ENCODE measurements around the gene SLC9B2. TPM values are rescaled to one million over a fixed set of nuclear protein-coding genes. Genes with fewer than 3 reads are reported as not detected.

Gene SLC9B2
- total RNA-seq, 2 experiments from 2014 or later: 25.6 to 29.6 TPM

DNA sequence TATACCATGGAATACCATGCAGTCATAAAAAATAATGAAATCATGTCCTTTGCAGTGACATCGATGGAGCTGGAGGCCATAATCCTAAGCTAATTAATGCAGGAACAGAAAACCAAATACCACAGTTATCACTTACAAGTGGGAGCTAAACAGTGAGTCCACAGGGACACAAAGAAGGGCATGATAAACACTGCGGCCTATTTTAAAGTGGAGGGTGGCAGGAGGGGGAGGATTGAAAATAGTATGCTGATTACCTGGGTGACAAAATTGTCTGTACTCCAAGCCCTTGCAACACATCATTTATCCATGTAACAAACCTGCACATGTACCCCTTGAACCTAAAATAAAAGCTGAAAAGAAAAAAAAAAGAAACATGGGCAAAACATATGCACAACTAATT, 40.4 kb downstream of the SLC9B2 start:
- POLR2A ChIA-PET: no interaction called here

DNA sequence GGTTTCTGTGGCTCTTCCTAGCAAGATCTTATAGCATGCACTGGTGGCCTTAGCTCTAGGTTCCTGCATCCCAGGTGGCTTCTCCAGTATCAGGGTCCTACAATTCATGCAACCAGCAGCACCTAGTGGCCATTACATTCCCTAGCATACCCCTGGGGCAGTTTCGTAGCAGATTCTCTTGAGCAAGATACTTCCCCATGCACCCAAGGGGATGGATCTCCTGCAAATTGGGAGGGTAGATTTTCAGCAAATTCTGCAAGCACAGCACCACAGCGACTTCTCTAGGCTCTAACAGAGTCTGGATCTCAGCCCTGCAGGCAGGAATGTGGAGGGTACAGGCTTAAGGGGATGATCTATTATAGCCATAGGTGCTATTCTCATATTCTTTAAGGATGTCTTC, 44.0 kb downstream of the SLC9B2 start:
- H3K27ac Mint-ChIP-seq: no peak overlapping the region
- POLR2A ChIA-PET: no interaction called here

More for the DNA sequence above, 40.4 kb downstream of the SLC9B2 start:
- no peak overlapping the region for H3K27ac Mint-ChIP-seq
- H3K9me3 Mint-ChIP-seq: no peaks in the 10 kb centered on the region
- H3K4me3 Mint-ChIP-seq: no peak overlapping the region
- H3K36me3 Mint-ChIP-seq: peaks cover 20% of the 10 kb centered on the region
- no peak for DNase-seq
- no peaks in the 10 kb centered on the region for H3K27me3 Mint-ChIP-seq
- H3K4me1 Mint-ChIP-seq (ENCODE audit: low read depth): no peaks in the 10 kb centered on the region
- intact Hi-C loops (cut with micrococcal nuclease): no loop called here
- CTCF ChIA-PET: interaction anchor here (0.7 to 2.0 kb wide), 2 partner anchors 10 to 56 kb away, joined by 4 read pairs; no protein-coding TSS in a partner anchor

DNA sequence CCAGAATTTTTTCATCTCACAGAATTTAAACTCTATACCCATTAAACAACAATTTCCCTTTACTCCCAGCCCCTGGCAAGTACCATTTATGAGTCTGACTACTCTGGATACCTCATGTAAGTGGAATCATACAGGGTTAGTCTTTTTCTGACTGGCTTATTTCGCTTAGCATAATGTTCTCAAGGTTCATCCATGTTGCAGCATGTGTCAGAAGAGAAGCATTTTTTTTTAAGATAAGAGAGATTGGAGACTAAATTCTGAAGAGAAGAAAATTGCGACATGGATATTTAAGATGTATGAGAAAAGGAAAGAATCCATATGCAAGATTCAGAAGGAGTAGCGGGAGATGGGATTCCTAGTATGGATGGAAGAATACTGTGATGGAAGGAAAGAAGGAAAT, 45.8 kb downstream of the SLC9B2 start:
- H3K4me3 Mint-ChIP-seq: no peak overlapping the region

More for the DNA sequence above, 44.0 kb downstream of the SLC9B2 start:
- H3K4me3 Mint-ChIP-seq: no peak overlapping the region
- no peaks in the 10 kb centered on the region for H3K27me3 Mint-ChIP-seq
- CTCF ChIA-PET: interaction anchor here (1.2 to 1.5 kb wide), 3 partner anchors 14 to 59 kb away, joined by 5 to 7 read pairs (median 7); partner anchors contain the start of gene SLC9B2
- intact Hi-C loops (cut with micrococcal nuclease): no loop called here
- peaks cover 24% of the 10 kb centered on the region for H3K36me3 Mint-ChIP-seq
- DNase-seq: no peak
- H3K9me3 Mint-ChIP-seq: no peaks in the 10 kb centered on the region
- H3K4me1 Mint-ChIP-seq (ENCODE audit: low read depth): no peaks in the 10 kb centered on the region

DNA sequence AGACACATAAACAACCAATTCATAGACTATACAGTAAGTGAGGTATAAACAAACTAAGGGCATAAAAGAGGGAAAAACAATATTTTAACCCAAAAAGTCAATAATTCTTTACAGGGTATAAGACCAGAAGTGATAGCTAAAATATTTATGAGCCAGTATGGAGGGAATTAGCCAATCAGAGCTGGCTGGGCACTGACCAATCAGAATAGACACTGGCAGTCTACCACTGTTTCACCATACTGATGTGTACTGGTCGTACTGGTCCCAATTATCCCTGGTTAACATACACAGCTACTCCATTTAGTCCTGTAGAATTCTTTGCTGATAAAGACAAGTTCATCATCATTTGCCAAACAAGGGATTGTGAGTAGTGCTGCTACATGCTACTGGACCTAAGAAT, 47.3 kb downstream of the SLC9B2 start:
- ChIA-PET CTCF (interaction anchor here (1.1 kb wide), 1 partner anchor 62 kb away, joined by 3 read pairs; no protein-coding TSS in a partner anchor), POLR2A (interaction anchor here (1.2 kb wide), 1 partner anchor 213 kb away, joined by 3 read pairs; no protein-coding TSS in a partner anchor)
- peaks cover 17% of the 10 kb centered on the region for H3K36me3 Mint-ChIP-seq
- H3K27me3 Mint-ChIP-seq: no peaks in the 10 kb centered on the region
- DNase-seq: no peak
- no peaks in the 10 kb centered on the region for H3K9me3 Mint-ChIP-seq
- H3K4me1 Mint-ChIP-seq (ENCODE audit: low read depth): peaks cover 7% of the 10 kb centered on the region
- no peak overlapping the region for H3K27ac Mint-ChIP-seq
- H3K4me3 Mint-ChIP-seq: no peak overlapping the region
- intact Hi-C loops (cut with micrococcal nuclease): no loop called here

More for the DNA sequence above, 45.8 kb downstream of the SLC9B2 start:
- POLR2A ChIA-PET: no interaction called here
- Mint-ChIP-seq H3K9me3 (no peaks in the 10 kb centered on the region), H3K36me3 (peaks cover 18% of the 10 kb centered on the region), H3K4me1 (ENCODE audit: low read depth) (peaks cover 5% of the 10 kb centered on the region), H3K27ac (no peak overlapping the region), H3K27me3 (no peaks in the 10 kb centered on the region)
- CTCF ChIA-PET: no interaction called here
- intact Hi-C loops (cut with micrococcal nuclease): no loop called here
- DNase-seq: no peak

DNA sequence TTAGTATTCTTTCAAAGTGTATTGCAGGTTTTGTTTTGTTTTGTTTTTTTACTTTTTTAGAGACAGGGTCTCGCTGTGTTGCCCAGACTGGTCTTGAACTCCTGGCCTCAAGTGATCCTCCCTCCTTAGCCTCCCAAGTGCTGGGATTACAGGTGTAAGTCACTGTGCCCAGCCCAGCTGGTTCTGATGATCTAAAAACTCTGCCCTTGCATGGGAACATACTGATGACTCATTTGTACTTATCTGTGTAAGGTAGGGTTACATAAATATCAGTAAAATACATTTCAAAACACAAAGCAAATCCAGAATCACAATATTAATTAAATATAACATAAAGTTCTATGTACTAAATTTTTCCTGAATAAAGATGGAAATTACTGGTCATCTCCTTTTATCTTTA, 49.7 kb downstream of the SLC9B2 start:
- POLR2A ChIA-PET: no interaction called here
- Mint-ChIP-seq H3K4me1 (ENCODE audit: low read depth) (peaks cover 7% of the 10 kb centered on the region), H3K27ac (no peak overlapping the region), H3K9me3 (no peaks in the 10 kb centered on the region), H3K36me3 (peaks cover 21% of the 10 kb centered on the region), H3K27me3 (no peaks in the 10 kb centered on the region), H3K4me3 (no peak overlapping the region)
- no peak for DNase-seq
- intact Hi-C loops (cut with micrococcal nuclease): no loop called here
- CTCF ChIA-PET: interaction anchor here (0.7 kb wide), 1 partner anchor 112 kb away, joined by 3 read pairs; no protein-coding TSS in a partner anchor

DNA sequence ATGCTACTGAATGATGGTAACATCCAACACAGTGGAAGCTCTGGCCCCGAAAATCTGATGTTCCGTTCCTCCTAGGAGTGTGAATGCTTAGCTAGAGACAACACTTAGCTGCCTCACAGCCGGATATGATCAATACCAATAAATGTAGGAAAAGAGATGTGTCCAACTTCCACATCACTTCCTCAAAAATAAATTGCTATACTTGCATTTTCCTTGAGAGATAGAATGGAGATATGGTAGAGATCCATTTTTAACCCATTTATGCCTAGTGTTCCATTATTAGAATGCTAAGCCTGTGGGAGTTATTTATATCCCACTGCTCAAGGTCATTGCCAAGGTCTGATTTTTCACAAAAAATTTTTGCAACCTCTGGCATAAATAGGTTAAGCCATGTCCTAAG, 51.6 kb downstream of the SLC9B2 start:
- peaks cover 12% of the 10 kb centered on the region for H3K4me1 Mint-ChIP-seq (ENCODE audit: low read depth)
- CTCF ChIA-PET: interaction anchor here (0.8 to 2.0 kb wide), 2 partner anchors 22 to 67 kb away, joined by 3 to 4 read pairs; no protein-coding TSS in a partner anchor

DNA sequence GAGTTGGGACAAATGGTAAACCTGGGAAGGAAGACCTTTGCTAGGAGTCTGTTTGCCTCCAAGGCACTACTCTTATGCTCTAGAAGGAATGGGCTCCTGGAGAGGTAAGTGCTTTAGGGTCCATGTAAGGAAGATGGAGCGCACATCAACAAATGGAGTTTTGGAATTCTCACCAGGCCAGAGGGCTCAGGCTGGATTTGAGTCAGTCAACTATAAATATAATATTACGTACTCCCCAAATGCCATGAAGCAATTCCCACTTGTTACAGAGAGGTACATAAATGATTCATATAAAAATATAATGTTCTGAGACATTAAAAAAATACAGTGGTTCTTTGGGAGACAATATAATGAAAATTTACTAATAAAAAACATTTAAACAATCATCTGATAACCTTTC, 55.4 kb downstream of the SLC9B2 start:
- H3K9me3 Mint-ChIP-seq: no peaks in the 10 kb centered on the region
- H3K27me3 Mint-ChIP-seq: no peaks in the 10 kb centered on the region
- peaks cover 10% of the 10 kb centered on the region for H3K36me3 Mint-ChIP-seq
- DNase-seq: no peak
- H3K27ac Mint-ChIP-seq: no peak overlapping the region
- intact Hi-C loops (cut with micrococcal nuclease): no loop called here
- H3K4me3 Mint-ChIP-seq: no peak overlapping the region
- H3K4me1 Mint-ChIP-seq (ENCODE audit: low read depth): peaks cover 20% of the 10 kb centered on the region
- POLR2A ChIA-PET: no interaction called here
- CTCF ChIA-PET: no interaction called here

More for the DNA sequence above, 51.6 kb downstream of the SLC9B2 start:
- DNase-seq: no peak
- no peak overlapping the region for H3K4me3 Mint-ChIP-seq
- H3K9me3 Mint-ChIP-seq: no peaks in the 10 kb centered on the region
- peaks cover 14% of the 10 kb centered on the region for H3K36me3 Mint-ChIP-seq
- POLR2A ChIA-PET: no interaction called here
- no peaks in the 10 kb centered on the region for H3K27me3 Mint-ChIP-seq
- intact Hi-C loops (cut with micrococcal nuclease): no loop called here
- no peak overlapping the region for H3K27ac Mint-ChIP-seq

DNA sequence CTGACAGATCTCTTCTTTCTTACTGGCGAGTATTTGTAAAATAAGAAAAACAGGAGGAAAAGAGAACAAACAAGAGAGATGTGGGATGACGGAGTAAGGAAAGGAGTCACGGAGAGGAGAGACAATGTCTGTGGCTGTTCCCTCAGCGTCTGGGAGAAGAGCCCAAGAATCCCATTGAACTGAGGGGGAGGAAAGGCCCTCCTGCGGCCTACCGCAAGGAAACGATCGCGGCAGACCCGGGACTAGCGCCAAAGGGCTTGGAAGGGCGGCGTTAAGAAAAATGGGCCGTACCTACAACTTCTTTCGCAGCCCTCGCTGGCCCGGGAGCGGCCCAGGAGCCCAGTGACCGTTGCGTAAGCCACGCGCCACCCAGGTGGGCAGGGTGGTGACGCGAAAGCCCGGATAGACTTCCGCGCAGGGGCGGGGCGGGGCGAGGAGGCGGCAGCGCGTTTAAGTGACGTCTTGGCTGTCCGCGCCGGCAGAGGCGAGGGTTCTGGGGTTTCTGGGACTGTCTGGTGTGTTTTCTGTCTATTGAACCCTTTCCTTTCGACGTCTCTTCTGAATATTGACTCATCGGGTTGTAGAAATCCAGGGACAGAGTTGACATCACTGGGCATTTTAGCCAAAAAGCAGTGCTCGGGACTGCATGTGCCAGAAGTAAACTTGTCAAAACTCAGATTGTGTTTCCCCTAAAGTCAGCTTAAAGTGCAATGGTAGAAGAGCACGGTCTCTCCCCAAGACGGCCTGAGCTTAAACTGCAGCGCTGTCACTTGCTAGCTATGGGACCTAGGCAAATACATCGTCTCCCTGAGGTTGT, 57.0 kb downstream of the SLC9B2 start, which contains the start of gene SLC9B1:
TSS of gene SLC9B1 (minus strand) at position 398 of the 817 bp plus-strand sequence. CDS start 27,994 bp downstream, outside the sequence.
- POLR2A ChIA-PET: interaction anchor here (0.9 to 1.3 kb wide), 2 partner anchors 33 to 56 kb away, joined by 3 to 4 read pairs; no protein-coding TSS in a partner anchor
- peak within 1 kb of the TSS; percentile 92 for H3K27ac Mint-ChIP-seq
- CTCF ChIA-PET: interaction anchor here (1.2 to 3.1 kb wide), 2 partner anchors 10 to 80 kb away, joined by 5 to 9 read pairs; partner anchors contain the start of gene BDH2
- H3K4me1 Mint-ChIP-seq (ENCODE audit: low read depth): peaks cover 15% of the 10 kb centered on the region
- H3K27me3 Mint-ChIP-seq: no peaks in the 10 kb centered on the region
- DNase-seq: peak; percentile 97
- peaks cover 4% of the 10 kb centered on the region for H3K36me3 Mint-ChIP-seq
- intact Hi-C loops (cut with micrococcal nuclease): loop anchor here (1.0 to 2.0 kb wide), 9 partner anchors 57 to 674 kb away; partner anchors contain the start of genes BDH2, MANBA, SLC39A8 and SLC9B2
- peak within 1 kb of the TSS; percentile 84 for H3K4me3 Mint-ChIP-seq
- no peaks in the 10 kb centered on the region for H3K9me3 Mint-ChIP-seq

DNA sequence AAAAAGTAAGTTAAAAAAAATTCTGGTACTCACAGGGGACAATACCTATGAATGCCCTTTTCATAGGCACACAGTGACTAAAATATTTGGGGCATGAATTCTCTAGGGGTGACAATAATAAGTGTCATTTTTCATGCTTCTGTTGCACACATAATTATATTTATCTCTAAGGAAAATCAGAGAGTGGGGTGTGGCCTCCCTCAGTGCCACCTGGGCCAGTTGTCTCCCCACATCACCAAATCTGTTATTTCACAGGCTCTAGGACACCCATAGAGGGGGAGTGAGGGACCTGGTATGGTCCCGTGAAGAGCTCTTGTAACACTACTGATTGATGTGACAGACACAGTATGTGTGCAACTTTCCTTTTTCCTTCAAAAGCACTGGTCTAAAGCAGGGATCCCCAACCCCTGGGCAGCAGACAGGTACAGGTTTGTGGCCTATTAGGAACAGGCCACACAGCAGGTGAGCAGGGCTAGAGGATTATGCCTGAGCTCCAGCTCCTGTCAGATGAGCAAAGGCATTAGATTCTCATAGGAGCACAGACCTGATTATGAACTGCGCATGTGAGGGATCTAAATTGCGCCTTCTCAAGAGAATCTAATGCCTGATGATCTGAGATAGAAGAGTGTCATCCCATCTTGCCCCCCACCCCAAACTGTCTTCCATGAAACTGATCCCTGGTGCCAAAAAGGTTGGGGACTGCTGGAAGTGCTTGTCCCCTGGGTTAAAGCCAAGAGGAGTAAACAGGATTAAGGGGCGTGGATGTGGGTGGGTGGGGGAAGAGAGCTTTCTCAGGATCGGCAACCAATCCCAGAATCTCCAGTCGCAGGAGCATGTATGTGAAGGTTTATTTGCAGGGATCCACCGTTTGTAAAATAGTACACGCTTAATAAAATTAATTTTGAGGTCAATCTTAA, 57.9 kb downstream of the SLC9B2 start:
- peak overlapping the region; percentile 92 for H3K27ac Mint-ChIP-seq

DNA sequence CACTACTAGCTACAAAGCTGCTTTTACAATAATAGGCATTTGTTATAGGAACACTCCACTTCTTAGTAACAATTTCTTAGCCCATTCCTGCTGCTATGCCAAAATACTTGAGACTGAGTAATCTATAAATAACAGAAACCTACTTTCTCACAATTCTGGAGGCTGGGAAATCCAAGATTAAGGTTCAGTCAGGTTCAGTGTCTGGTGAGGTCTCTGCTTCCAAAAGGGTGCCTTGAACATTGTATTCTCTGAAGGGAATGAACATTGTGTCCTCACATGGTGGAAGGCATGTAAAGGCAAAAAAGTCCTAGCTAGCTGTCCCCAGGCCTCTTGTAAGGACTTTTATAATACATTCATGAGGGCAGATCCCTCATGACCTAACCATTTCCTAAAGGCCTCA, 64.0 kb downstream of the SLC9B2 start:
- no peaks in the 10 kb centered on the region for H3K27me3 Mint-ChIP-seq

More for the DNA sequence above, 57.9 kb downstream of the SLC9B2 start:
- Mint-ChIP-seq H3K4me1 (ENCODE audit: low read depth) (peaks cover 15% of the 10 kb centered on the region), H3K36me3 (no peaks in the 10 kb centered on the region), H3K4me3 (peak overlapping the region; percentile 84), H3K27me3 (no peaks in the 10 kb centered on the region), H3K9me3 (no peaks in the 10 kb centered on the region)
- intact Hi-C loops (cut with micrococcal nuclease): loop anchor here (1.0 to 2.0 kb wide), 9 partner anchors 58 to 673 kb away; partner anchors contain the start of genes BDH2, MANBA, SLC39A8 and SLC9B2
- ChIA-PET CTCF (interaction anchor here (0.7 to 3.1 kb wide), 2 partner anchors 9 to 565 kb away, joined by 4 to 9 read pairs; no protein-coding TSS in a partner anchor), POLR2A (no interaction called here)
- DNase-seq: no peak

DNA sequence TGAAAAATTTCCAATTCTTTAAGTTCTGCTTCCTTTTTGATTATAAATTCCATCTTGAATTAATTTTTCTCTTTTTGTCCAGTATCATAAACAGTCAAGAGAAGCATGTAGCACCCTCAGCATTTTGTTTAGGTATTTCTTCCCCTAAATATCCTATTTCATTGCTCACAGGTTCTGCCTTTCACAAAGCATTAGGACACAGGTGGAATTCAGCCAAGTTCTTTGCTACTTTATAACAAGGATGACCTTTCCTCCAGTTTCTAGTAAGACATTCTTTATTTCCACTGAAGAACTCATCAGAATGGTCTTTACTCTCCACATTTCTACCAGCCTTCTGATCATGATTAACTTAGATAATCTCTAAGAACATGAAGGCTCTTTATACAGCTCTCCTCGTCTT, 64.5 kb downstream of the SLC9B2 start:
- Mint-ChIP-seq H3K27ac (no peak overlapping the region), H3K4me1 (ENCODE audit: low read depth) (no peaks in the 10 kb centered on the region), H3K4me3 (no peak overlapping the region), H3K36me3 (no peaks in the 10 kb centered on the region), H3K27me3 (no peaks in the 10 kb centered on the region), H3K9me3 (no peaks in the 10 kb centered on the region)
- DNase-seq: no peak
- POLR2A ChIA-PET: no interaction called here
- CTCF ChIA-PET: interaction anchor here (1.0 to 1.1 kb wide), 2 partner anchors 79 to 382 kb away, joined by 3 read pairs; no protein-coding TSS in a partner anchor
- intact Hi-C loops (cut with micrococcal nuclease): no loop called here

More for the DNA sequence above, 64.0 kb downstream of the SLC9B2 start:
- Mint-ChIP-seq H3K27ac (no peak overlapping the region), H3K4me3 (no peak overlapping the region), H3K36me3 (no peaks in the 10 kb centered on the region), H3K9me3 (no peaks in the 10 kb centered on the region), H3K4me1 (ENCODE audit: low read depth) (no peaks in the 10 kb centered on the region)
- DNase-seq: no peak
- intact Hi-C loops (cut with micrococcal nuclease): no loop called here
- ChIA-PET POLR2A (no interaction called here), CTCF (interaction anchor here (1.0 to 1.1 kb wide), 2 partner anchors 79 to 383 kb away, joined by 3 read pairs; no protein-coding TSS in a partner anchor)

Data from activated CD4-positive, alpha-beta memory T cell treated with anti-CD3 and anti-CD28 coated beads for 36 hours (primary cell).